Suppressor macrophage treated with lipopolysaccharide for 1 hour (primary cell): ENCODE measurements around the gene ISCA1.
A peak's percentile ranks its signal among the peaks of the same experiment; 100 is the strongest.

Experiments
- DNase-seq, 3 donors: peaks; one replicate each; pipeline ENCODE4 v3.0.0-alpha.2; 2020 to 2022

Gene ISCA1

GRCh38 chr9:86282979-86283535 is 719 bp upstream of the ISCA1 start:
- DNase-seq, result peak; percentile 72 to 82 (median 78)

- no peak for DNase-seq
These were observed 703 bp downstream of the ISCA1 start for GRCh38 chr9:86281593-86282076.

DNA sequence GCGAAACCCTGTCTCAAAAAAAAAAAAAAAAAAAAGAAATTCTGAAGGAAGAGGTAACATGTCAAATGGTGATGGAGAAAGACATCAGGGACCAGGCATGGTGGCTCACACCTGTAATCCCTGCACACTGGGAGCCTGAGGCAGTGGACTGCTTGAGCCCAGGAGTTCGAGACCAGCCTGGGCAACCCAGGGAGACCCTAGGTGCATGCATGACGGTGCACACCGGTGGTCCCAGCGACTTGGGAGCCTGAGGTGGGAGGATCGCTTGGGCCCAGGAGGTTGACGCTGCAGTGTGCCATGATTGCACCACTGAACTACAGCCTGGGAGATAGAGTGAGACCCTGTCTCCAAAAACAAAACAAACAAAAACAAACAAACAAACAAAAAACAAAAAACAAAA is 1.8 kb downstream of the ISCA1 start:
- DNase-seq, result no peak

- DNase-seq, result no peak
These were observed 2.5 kb downstream of the ISCA1 start for GRCh38 chr9:86279839-86280238.

DNA sequence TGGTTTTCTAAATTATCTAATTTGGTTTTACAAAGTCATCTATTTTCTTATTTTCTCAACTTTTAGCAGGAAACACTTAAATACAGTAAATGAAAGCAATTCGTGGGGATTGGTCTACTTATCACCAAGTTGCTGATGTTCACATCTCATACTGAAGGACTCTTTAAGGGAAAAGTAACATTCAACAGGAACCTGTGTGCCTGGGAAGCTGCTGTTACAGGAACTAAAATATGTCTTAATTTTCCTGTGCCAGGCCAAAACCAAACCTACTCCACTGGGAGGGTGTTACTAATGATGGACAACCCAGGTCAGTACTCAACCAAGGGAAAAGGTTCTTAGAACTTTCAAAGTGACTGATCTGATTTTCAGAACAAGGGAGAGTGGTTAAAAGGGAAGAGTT is 5.3 kb downstream of the ISCA1 start:
- no peak for DNase-seq

DNA sequence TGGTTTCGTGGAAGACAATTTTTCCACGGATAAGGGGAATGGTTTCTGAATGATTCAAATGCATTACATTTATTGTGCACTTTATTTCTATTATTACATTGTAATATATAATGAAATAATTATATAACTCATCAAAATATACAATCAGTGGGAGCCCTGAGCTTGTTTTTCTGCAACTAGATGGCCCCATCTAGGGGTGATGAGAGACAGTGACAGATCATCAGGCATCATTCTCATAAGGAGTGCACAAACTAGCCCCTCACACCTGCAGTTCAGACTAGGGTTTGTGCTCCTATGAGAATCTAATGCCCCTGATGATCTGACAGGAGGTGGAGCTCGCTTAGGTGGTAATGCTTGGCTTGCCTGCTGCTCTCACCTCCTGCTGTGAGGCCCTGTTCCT is 6.4 kb downstream of the ISCA1 start:
- no peak for DNase-seq

DNA sequence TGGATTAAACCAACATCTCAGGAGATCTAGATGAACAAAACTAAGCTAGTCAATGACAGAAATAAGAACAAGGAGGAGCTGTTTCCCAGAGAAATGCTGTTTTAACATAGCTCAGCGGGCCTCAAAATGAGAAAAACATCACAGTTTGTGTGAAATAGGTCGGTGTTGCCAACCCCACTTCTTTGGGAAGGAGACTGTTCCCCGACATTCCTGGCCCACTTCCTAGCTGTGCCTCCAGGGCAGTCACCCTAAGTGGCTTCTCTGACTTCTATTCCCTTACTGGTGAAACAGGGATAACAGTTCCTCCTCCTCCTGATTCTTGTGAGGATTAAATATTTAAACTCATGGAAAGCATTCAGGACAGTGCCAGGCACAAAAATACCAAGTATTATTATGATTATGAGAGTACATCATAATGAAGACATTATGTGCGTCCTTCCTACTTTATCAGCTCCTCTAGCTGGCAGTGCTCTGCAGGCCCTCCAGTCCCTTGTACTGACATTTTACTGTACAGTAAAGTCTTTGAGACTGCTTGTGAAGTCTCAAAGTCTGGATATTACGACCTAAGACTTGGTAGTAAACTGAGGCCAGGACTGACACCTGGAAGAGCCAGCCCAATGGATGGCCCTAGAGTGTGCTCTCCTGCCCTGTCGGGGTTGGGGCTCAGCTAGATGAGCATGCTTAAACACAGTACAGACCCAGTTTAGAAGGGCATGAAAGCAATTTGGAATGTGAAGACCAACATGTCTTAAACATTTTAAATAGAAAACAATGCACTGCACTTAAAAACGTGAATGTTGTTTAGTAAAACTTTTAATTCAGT is 7.3 kb downstream of the ISCA1 start:
- no peak for DNase-seq

DNA sequence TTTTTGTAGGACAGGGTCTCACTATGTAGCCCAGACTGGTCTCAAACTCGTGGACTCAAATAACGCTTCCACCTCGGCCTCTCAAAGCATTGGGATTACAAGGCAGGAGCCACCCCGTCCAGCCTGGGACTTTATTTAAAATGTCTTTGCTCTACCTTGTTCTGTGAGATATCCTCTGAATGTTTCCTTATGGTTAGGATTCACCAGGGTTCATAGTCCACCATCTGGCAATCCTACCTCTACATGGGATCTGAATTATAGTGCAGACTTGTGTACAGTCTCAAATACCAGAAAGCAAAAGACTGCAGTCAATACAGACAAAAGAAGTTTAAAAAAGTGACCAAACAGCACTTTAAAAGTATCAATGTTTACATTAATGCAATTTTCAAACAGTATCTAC is 10.1 kb downstream of the ISCA1 start:
- DNase-seq, result no peak

DNA sequence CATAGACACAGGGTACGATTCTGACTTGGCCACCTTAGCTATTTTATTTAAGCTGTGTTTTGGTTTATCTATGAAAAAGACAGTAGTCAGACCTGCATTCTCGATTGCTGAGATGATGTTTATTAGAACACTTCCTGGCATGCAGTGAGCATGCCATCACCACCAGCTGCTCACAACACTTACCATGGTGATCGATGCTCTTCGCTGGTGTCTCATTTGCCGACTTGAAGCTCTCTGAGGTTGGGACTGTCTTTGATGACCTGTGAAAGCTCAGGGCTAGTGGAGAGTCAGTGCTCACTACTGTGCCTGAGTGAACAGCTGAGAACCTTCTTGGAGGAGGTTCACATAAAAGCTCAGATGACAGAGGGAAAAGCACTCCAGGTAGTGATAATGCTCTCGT is 18.5 kb downstream of the ISCA1 start:
- DNase-seq, result no peak

- no peak for DNase-seq
These were observed 19.8 kb downstream of the ISCA1 start for GRCh38 chr9:86262492-86262891.

- no peak for DNase-seq
These were observed 22.8 kb downstream of the ISCA1 start, which contains the start of gene C9orf153 for GRCh38 chr9:86259557-86259956. TSS of gene C9orf153 (minus strand) at chr9:86259657. CDS start at chr9:86229603, 30,054 bp downstream.

DNA sequence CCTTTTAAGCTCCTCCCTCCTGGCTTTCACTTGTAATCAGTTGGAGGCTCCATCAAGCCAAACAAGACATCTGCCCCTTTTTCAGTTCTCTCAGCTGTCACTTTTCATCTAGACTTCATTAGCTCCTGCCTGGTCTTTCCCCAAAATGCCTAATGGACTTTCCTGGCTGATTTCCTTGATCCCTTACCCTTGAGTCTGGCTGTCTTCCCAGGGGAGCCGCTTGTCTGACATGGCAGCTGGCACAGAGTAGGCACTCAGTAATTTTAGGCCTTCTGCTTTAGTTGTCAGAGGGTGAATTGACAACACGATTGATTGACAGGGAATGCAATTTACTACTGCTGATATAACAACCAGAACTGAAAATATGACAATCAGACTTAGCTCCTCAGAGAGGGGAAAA is 24.9 kb downstream of the ISCA1 start:
- DNase-seq, result no peak

DNA sequence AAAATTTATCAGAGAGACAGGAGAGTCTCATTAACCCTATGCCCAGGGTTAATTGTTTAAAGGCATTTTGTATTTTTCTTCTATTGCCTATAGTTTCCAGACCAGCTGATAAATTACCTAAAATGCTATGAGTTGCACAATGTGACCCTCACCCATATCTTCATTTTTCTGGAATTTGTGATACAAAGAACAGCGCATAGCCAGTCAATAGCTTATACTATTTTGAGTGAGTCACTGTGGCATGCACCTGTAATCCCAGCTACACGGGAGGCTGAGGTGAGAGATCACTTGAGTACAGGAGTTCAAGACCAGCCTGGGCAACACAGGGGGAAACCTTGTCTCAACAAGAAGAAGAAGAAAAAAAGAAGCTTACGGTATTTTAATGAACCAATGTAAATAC is 25.7 kb downstream of the ISCA1 start:
- no peak for DNase-seq

DNA sequence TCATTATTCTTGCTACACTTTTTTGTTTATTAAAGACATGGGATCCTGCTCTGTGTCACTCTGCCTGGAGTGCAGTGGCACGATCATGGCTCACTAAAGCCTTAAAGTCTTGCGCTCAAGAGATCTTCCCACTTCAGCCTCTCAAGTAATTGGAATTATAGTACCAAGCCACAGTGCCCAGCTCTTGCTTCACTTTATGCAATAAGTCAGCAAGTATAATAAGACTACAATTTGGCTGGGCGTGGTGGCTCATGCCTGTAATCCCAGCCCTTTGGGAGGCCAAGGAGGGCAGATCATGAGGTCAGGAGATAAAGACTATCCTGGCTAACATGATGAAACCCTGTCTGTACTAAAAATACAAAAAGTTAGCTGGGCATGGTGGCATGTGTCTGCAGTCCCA is 28.8 kb downstream of the ISCA1 start:
- no peak for DNase-seq

DNA sequence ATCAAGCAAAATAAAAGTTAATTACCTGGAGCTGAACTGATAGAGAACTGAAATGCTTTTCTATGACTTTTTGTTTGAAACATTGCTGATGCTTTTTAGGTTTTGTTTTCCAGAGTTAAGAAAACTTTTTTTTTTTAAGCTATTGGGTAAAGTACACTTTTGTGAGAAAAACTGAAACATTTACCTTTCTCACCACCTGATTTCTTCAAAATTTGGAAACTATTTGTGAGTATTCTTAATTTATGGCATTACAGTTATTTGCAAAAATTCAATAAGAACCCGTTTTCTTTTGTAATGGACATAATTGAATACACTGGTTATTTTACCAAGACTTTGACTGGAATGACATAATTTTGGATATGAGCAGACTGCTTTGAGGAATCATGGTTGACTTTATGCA is 29.5 kb downstream of the ISCA1 start:
- DNase-seq, result no peak

- DNase-seq, result no peak
These were observed 32.2 kb downstream of the ISCA1 start for GRCh38 chr9:86250123-86250522.

GRCh38 chr9:86248746-86249145 is 33.6 kb downstream of the ISCA1 start:
- DNase-seq, result no peak

- no peak for DNase-seq
These were observed 35.6 kb downstream of the ISCA1 start for GRCh38 chr9:86246752-86247161.

GRCh38 chr9:86242071-86242470 is 40.3 kb downstream of the ISCA1 start:
- DNase-seq, result peak in 2 of 3 donors; percentile 5 to 20

- no peak for DNase-seq
These were observed 41.1 kb downstream of the ISCA1 start for GRCh38 chr9:86241216-86241615.

DNA sequence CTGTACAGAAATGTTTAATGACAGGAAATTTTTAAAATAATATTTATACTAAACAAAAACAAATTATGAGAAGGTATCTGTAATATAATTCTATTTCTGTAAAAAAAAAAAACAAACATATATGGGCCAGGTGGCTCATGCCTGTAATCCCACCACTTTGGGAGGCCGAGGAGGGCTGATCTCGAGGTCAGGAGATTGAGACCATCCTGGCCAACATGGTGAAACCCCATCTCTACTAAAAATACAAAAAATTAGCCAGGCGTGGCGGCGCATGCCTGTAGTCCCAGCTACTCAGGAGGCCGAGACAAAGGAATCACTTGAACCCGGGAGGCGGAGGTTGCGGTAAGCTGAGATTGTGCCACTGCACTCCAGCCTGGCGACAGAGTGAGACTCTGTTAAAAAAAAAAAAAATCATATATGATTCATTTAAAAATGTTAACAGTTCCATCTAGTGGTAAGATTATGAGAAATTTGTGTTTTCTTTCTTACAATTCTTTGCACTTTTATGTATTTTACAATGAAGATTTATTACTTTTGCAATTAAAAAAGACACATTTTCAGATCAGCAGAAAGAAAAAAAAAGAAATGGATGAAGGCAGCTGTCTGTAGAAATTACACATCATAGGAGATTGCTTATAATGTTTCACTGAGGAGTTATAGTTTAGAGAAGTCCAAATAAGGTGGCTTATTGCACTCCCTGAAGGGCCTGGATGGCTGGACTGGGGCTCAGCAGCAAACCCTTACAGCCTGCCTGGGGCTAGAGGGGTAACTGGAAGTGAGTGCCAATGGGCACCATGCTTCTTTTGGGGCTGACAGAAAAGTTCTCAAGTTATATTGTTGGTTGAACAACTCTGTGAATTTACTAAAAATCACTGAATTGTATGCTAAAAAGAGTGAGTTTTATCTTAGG is 43.2 kb downstream of the ISCA1 start:
- peak in 1 of 3 donors; percentile 7 for DNase-seq

- no peak for DNase-seq
These were observed 51.5 kb downstream of the ISCA1 start for GRCh38 chr9:86230858-86231257.

DNA sequence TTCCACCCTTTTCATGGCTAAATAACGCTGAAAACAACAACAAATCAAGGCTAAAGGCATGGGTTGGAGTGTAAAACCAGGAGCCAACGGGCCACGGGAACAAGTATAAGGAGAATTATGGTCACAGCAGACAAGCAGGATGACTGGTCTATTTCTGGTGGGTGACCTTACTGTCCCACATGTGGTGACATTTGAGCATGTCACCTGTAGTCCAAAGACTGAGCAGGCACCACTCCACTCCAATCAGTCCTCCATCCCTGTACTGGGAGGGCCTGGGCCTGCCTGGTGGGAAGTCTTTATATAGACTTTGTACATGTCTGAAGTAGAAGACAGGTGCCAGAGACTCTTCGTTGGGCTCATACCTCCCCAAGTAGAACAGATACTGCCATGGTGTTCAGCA is 59.7 kb downstream of the ISCA1 start:
- DNase-seq, result no peak
